HepG2 (cell line): ENCODE data around the gene EPG5. TPM values are rescaled to one million over a fixed set of nuclear protein-coding genes. Genes with fewer than 3 reads are reported as not detected.

Source experiments
- ATF7 ChIP-seq, 2 experiments: fragments of 450-650 bp in 1 of 2; sonication (generic) in 1 of 2; formaldehyde crosslinking in 1 of 2; IDR thresholded peaks; 2 replicates each; pipeline versions ENCODE4 v1.4.0 to v1.6.1; 2016 to 2020; ENCODE audit warnings: antibody characterized with exemption in 1 of 2, mild to moderate bottlenecking in 1 of 2, missing genetic modification reagents in 1 of 2
- DNMT1 ChIP-seq: sonication (generic); formaldehyde crosslinking; IDR thresholded peaks from 2 replicates; pipeline ENCODE4 v1.5.1; 2020; ENCODE audit warnings: mild to moderate bottlenecking, missing genetic modification reagents
- EED ChIP-seq: sonication (generic); formaldehyde crosslinking; IDR thresholded peaks from 2 replicates; pipeline ENCODE4 v1.5.0; 2020; ENCODE audit warnings: mild to moderate bottlenecking, missing genetic modification reagents
- FOXJ3 ChIP-seq: sonication (generic); formaldehyde crosslinking; IDR thresholded peaks from 2 replicates; pipeline ENCODE4 v1.4.0; 2020; ENCODE audit warnings: missing genetic modification reagents, mild to moderate bottlenecking, borderline replicate concordance
- FOXO1 ChIP-seq: sonication (generic); formaldehyde crosslinking; IDR thresholded peaks from 2 replicates; pipeline ENCODE4 v1.4.0; 2020; ENCODE audit warnings: missing genetic modification reagents
- MBD4 ChIP-seq: IDR thresholded peaks from 2 replicates; pipeline ENCODE4 v1.6.1; 2012; ENCODE audit warnings: low read length, inconsistent platforms, borderline replicate concordance
- MIER2 ChIP-seq: IDR thresholded peaks from 2 replicates; pipeline ENCODE4 v1.6.1; 2016; ENCODE audit warnings: missing biosample characterization, missing genetic modification reagents
- MYC ChIP-seq: sonication (generic); formaldehyde crosslinking; IDR thresholded peaks from 2 replicates; pipeline ENCODE4 v1.9.0; 2021; ENCODE audit warnings: missing genetic modification reagents, borderline replicate concordance
- NCOA2 ChIP-seq: sonication (generic); formaldehyde crosslinking; IDR thresholded peaks from 2 replicates; pipeline ENCODE4 v1.8.0; 2022; ENCODE audit warnings: inconsistent platforms
- NONO ChIP-seq, 2 experiments: fragments of 450-650 bp in 1 of 2; sonication (generic) in 1 of 2; formaldehyde crosslinking in 1 of 2; IDR thresholded peaks in 1 of 2; conservative IDR thresholded peaks in 1 of 2; 2 replicates each; pipeline versions ENCODE4 v1.6.1 to v1.8.0; 2017 to 2022; ENCODE audit warnings: mild to moderate bottlenecking in 1 of 2, missing genetic modification reagents in 1 of 2, moderate library complexity in 1 of 2
- PAXIP1 ChIP-seq: sonication (generic); formaldehyde crosslinking; conservative IDR thresholded peaks from 2 replicates; pipeline ENCODE4 v1.4.0; 2020; ENCODE audit warnings: mild to moderate bottlenecking, missing genetic modification reagents, moderate library complexity
- POGK ChIP-seq: sonication (generic); formaldehyde crosslinking; conservative IDR thresholded peaks from 2 replicates; pipeline ENCODE4 v1.8.0; 2022; ENCODE audit warnings: mild to moderate bottlenecking, moderate library complexity, missing genetic modification reagents
- RBFOX2 ChIP-seq: fragments of 200-400 bp; formaldehyde crosslinking; IDR thresholded peaks from 2 replicates; pipeline ENCODE4 v1.6.1; 2017; ENCODE audit warnings: low read depth, mild to moderate bottlenecking, low read length
- SOX5 ChIP-seq: IDR thresholded peaks from 2 replicates; pipeline ENCODE4 v1.6.1; 2016; ENCODE audit warnings: borderline replicate concordance
- SUZ12 ChIP-seq: fragments of 150-350 bp; IDR thresholded peaks from 2 replicates; pipeline ENCODE4 v1.6.1; 2014; ENCODE audit warnings: low read depth, low read length
- TFAP4 ChIP-seq: sonication (generic); IDR thresholded peaks from 2 replicates; pipeline ENCODE4 v1.6.1; 2016; ENCODE audit warnings: low read depth, borderline replicate concordance
- ZNF235 ChIP-seq: sonication (generic); formaldehyde crosslinking; IDR thresholded peaks from 2 replicates; pipeline ENCODE4 v1.8.1; 2023; ENCODE audit warnings: mild to moderate bottlenecking, missing genetic modification reagents, borderline replicate concordance
- ZNF274 ChIP-seq: sonication (generic); formaldehyde crosslinking; IDR thresholded peaks from 2 replicates; pipeline ENCODE4 v1.5.1; 2020; ENCODE audit warnings: mild to moderate bottlenecking, missing genetic modification reagents
- ZNF460 ChIP-seq: sonication (generic); formaldehyde crosslinking; IDR thresholded peaks from 2 replicates; pipeline ENCODE4 v1.5.1; 2020; ENCODE audit warnings: missing genetic modification reagents, mild to moderate bottlenecking, borderline replicate concordance
- ZNF567 ChIP-seq: sonication (generic); formaldehyde crosslinking; IDR thresholded peaks from 2 replicates; pipeline ENCODE4 v1.8.1; 2023; ENCODE audit warnings: mild to moderate bottlenecking, missing genetic modification reagents, borderline replicate concordance
- ZNF672 ChIP-seq: sonication (generic); formaldehyde crosslinking; IDR thresholded peaks from 2 replicates; pipeline ENCODE4 v1.8.1; 2022; ENCODE audit warnings: missing genetic modification reagents
- ZNF792 ChIP-seq: IDR thresholded peaks from 2 replicates; pipeline ENCODE4 v1.6.1; 2016
- ZSCAN9 ChIP-seq: IDR thresholded peaks from 2 replicates; pipeline ENCODE4 v1.6.1; 2016; ENCODE audit warnings: borderline replicate concordance
- polyA plus RNA-seq, 8 experiments: library from polyadenylated mRNA; depleted of rRNA in 3 of 8; stranded (reverse) in 7 of 8; unstranded in 1 of 8; fragments of >200 nt; fragmentation: Illumina TruSeq in 4 of 8; extraction: Trizol in 4 of 8; gene quantifications; 2 replicates each; pipeline versions ENCODE4 v1.2.1 to v1.2.3, GENCODE V29; 2011 to 2016; ENCODE audit warnings: low read depth in 4 of 8, missing spikeins in 1 of 8, mixed read lengths in 1 of 8; ENCODE audit not compliant: insufficient read depth in 1 of 8
- total RNA-seq, 5 experiments: library from RNA; depleted of rRNA; stranded (reverse); fragments of >200 nt; fragmentation: Illumina TruSeq; extraction: Trizol; gene quantifications; 2 replicates each; pipeline ENCODE4 v1.2.3, GENCODE V29; 2016; ENCODE audit warnings: low read depth in 1 of 5

The EPG5 gene
- total and polyA plus RNA-seq, 2 of the 13 experiments (the other 11 are each of a cell fraction or from before 2014, with no cell fraction given) = 6.7 to 9.3 TPM

GRCh38 chr18:45967007-45967706 is at the start of gene EPG5 (continued):
- TF ChIP-seq MIER2 (CRISPR knock-in tag) = no peak
- TF ChIP-seq DNMT1 (CRISPR knock-in tag) = no peak
- TF ChIP-seq ZNF792 (CRISPR knock-in tag) = peak; percentile 40; the same call in 1 of the 2 replicates
- TF ChIP-seq POGK (CRISPR knock-in tag) = 0 out of 2 replicates have a peak, but pooled peaks have one; percentile 44
- TF ChIP-seq EED (CRISPR knock-in tag) = no peak
- peak; percentile 82 for TF ChIP-seq ZSCAN9 (CRISPR knock-in tag)
- no peak for TF ChIP-seq SUZ12
- TF ChIP-seq NCOA2 (CRISPR knock-in tag) = no peak
- TF ChIP-seq FOXO1 (CRISPR knock-in tag) = peak; percentile 56
- peak; percentile 44; the same call in 1 of the 2 replicates for TF ChIP-seq ZNF460 (CRISPR knock-in tag)
- TF ChIP-seq NONO (IDR thresholded peaks at IDR 0.05) = no peak
- TF ChIP-seq NONO (CRISPR knock-in tag; conservative IDR thresholded peaks at IDR 0.05) = peak; percentile 63
- TF ChIP-seq SOX5 (CRISPR knock-in tag) = peak; percentile 47; the same call in 1 of the 2 replicates
- no peak for TF ChIP-seq ZNF274 (CRISPR knock-in tag)
- TF ChIP-seq RBFOX2 = peak; percentile 72
- no peak for TF ChIP-seq ZNF567
- no peak for TF ChIP-seq ATF7 (IDR thresholded peaks at IDR 0.05)
- no peak for TF ChIP-seq ATF7 (CRISPR knock-in tag; IDR thresholded peaks at IDR 0.05)
- TF ChIP-seq PAXIP1 (CRISPR knock-in tag) = peak; percentile 50
- no peak for TF ChIP-seq ZNF672 (CRISPR knock-in tag)
- TF ChIP-seq TFAP4 = 0 out of 2 replicates have a peak, but pooled peaks have one; percentile 39
- TF ChIP-seq MYC (CRISPR knock-in tag) = peak; percentile 34; the same call in 1 of the 2 replicates
- peak; percentile 74; the same call in 1 of the 2 replicates for TF ChIP-seq ZNF235 (CRISPR knock-in tag)
- no peak for TF ChIP-seq MBD4
- TF ChIP-seq FOXJ3 = no peak
